Measurements from ENCODE around the gene CFAP54. TPM values are rescaled to one million over a fixed set of nuclear protein-coding genes. Genes with fewer than 3 reads are reported as not detected.
A peak's percentile ranks its signal among the peaks of the same experiment; 100 is the strongest.

Gene CFAP54
- polyA plus RNA-seq, 3 donors = not detected

DNA sequence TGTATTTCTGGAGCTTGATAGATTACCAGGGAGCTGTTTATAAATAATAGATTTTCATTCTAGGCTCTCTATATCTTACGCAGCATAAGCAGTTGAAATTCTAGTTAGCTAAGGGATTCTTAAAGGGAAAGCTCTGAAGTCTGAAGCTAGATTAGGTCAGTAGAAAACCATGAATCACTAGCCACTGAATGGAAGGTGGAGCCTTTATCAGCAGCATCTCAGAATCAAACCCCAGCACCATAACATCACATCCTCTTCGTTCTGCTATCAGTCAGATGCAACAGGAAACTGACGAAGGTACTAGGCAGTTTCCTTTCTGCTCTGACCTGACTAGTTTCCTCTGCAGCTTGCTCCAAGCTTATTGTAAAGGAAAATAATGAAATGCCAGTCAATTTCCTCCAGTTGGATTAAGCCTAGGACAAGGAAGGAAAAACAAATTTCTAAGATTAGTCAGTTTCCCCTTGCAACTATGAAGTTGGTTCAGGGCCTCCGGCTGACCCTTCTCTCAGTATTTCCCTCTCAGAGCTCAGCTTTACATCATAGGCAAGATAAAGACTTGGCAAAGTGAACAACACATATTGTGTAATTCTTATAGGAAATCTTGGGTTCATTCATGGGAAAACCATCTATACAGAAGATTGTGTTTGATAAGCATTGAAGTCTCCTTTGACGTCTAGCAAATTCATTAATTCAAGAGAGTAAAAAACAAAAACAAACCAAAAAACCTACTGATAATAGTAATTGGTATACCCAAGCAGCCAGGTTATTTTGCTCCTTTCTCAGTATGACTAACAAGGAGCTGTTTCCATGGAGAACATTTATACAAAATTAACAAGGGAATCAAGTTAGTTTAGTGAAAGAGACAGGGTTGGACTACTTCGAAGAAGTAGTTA is 43.4 kb upstream of the CFAP54 start:
- Mint-ChIP-seq H3K36me3 (no peaks in the 10 kb centered on the region), H3K27ac (peak overlapping the region in 5 of 7 donors; percentile 20 to 82 (median 35)), H3K4me3 (no peak overlapping the region), H3K27me3 (ENCODE audit: low read depth in 3 of 3) (peaks cover 0 to 4% (median 3%) of the 10 kb centered on the region in 3 donors), H3K4me1 (peaks cover 13% of the 10 kb centered on the region), H3K9me3 (peaks cover 0 to 2% (median 0%) of the 10 kb centered on the region in 7 donors)
- DNase-seq = peak; percentile 25 to 46 (median 33)
- no peaks in the 10 kb centered on the region for H4K20me1 ChIP-seq (ENCODE audit: insufficient read depth, low read length)
- H3K79me2 ChIP-seq (ENCODE audit: insufficient read depth, low read length) = no peaks in the 10 kb centered on the region
- TF ChIP-seq, protein P1, sequence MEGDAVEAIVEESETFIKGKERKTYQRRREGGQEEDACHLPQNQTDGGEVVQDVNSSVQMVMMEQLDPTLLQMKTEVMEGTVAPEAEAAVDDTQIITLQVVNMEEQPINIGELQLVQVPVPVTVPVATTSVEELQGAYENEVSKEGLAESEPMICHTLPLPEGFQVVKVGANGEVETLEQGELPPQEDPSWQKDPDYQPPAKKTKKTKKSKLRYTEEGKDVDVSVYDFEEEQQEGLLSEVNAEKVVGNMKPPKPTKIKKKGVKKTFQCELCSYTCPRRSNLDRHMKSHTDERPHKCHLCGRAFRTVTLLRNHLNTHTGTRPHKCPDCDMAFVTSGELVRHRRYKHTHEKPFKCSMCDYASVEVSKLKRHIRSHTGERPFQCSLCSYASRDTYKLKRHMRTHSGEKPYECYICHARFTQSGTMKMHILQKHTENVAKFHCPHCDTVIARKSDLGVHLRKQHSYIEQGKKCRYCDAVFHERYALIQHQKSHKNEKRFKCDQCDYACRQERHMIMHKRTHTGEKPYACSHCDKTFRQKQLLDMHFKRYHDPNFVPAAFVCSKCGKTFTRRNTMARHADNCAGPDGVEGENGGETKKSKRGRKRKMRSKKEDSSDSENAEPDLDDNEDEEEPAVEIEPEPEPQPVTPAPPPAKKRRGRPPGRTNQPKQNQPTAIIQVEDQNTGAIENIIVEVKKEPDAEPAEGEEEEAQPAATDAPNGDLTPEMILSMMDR (IDR thresholded peaks at IDR 0.05) = no peak
- H3K4me2 ChIP-seq (replicated peaks; ENCODE audit: extremely low read depth, low read length, poor library complexity, severe bottlenecking) = peak overlapping the region; percentile 16
- WGBS (ENCODE audit: insufficient coverage) = 0% methylated on average over 1 of the region's 6 CpGs
- H3K27me3 ChIP-seq (ENCODE audit: control insufficient read depth in 2 of 2, insufficient read depth in 2 of 2, low read length in 2 of 2) = no peaks in the 10 kb centered on the region
- H3K36me3 ChIP-seq (replicated peaks in 1 of 2; ENCODE audit: control insufficient read depth in 1 of 2, insufficient read depth in 2 of 2, low read length in 2 of 2) = no peaks in the 10 kb centered on the region
- no peak overlapping the region for H3K9ac ChIP-seq (ENCODE audit: insufficient read depth, low read length, poor library complexity, severe bottlenecking)
- H3K27ac ChIP-seq (ENCODE audit: low read depth in 1 of 2, low read length in 2 of 2) = peak overlapping the region in 1 of 2 donors; percentile 27
- intact Hi-C loops (cut with micrococcal nuclease) = no loop called here
- H3K4me3 ChIP-seq (replicated peaks in 1 of 3; ENCODE audit: low read depth in 2 of 3, low read length in 3 of 3) = no peak overlapping the region
- peaks cover 10 to 15% of the 10 kb centered on the region in 2 donors for H3K4me1 ChIP-seq (ENCODE audit: control insufficient read depth in 1 of 2, insufficient read depth in 2 of 2, low read length in 2 of 2)
- no peak overlapping the region for H2AFZ ChIP-seq (ENCODE audit: insufficient read depth, low read depth, low read length, poor library complexity, severe bottlenecking)
- no peaks in the 10 kb centered on the region for H3K9me3 ChIP-seq (replicated peaks in 1 of 2; ENCODE audit: control insufficient read depth in 1 of 2, insufficient read depth in 1 of 2, low read length in 2 of 2)

DNA sequence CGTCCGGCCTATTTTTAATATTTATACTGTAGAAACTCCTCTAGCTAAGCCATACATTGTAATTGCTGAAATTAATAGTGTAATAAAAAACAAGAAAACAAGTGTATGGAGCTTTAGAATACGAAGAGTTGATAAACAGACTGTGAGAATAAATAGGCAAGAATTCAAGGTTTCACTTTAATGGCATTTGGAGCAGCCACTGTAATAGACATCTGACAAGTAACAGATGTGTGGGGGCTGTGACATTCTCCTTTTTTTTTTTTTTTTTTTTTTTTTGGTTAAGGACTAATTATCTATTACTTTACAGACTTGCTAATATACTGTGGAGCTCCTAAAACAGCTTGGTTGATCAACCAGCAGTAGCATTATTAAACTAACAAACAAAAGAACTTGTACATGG is 42.1 kb upstream of the CFAP54 start:
- TF ChIP-seq, protein P1 (IDR thresholded peaks at IDR 0.05) = no peak
- H3K36me3 ChIP-seq (replicated peaks in 1 of 2; ENCODE audit: control insufficient read depth in 1 of 2, insufficient read depth in 2 of 2, low read length in 2 of 2) = no peaks in the 10 kb centered on the region
- H3K4me3 ChIP-seq (replicated peaks in 1 of 3; ENCODE audit: low read depth in 2 of 3, low read length in 3 of 3) = no peak overlapping the region
- Mint-ChIP-seq H3K36me3 (no peaks in the 10 kb centered on the region), H3K4me3 (no peak overlapping the region), H3K4me1 (peaks cover 13% of the 10 kb centered on the region), H3K27me3 (ENCODE audit: low read depth in 3 of 3) (peaks cover 0 to 4% (median 3%) of the 10 kb centered on the region in 3 donors), H3K9me3 (peaks cover 0 to 3% (median 0%) of the 10 kb centered on the region in 7 donors), H3K27ac (no peak overlapping the region)
- H3K27me3 ChIP-seq (ENCODE audit: control insufficient read depth in 2 of 2, insufficient read depth in 2 of 2, low read length in 2 of 2) = no peaks in the 10 kb centered on the region
- H3K4me2 ChIP-seq (replicated peaks; ENCODE audit: extremely low read depth, low read length, poor library complexity, severe bottlenecking) = no peak overlapping the region
- whole genome bisulfite sequencing (ENCODE audit: insufficient coverage) = no CpG with 5 or more reads among the region's 3 CpGs
- intact Hi-C loops (cut with micrococcal nuclease) = no loop called here
- H3K4me1 ChIP-seq (ENCODE audit: control insufficient read depth in 1 of 2, insufficient read depth in 2 of 2, low read length in 2 of 2) = peaks cover 10 to 15% of the 10 kb centered on the region in 2 donors
- H3K27ac ChIP-seq (ENCODE audit: low read depth in 1 of 2, low read length in 2 of 2) = no peak overlapping the region
- H4K20me1 ChIP-seq (ENCODE audit: insufficient read depth, low read length) = no peaks in the 10 kb centered on the region
- H3K9ac ChIP-seq (ENCODE audit: insufficient read depth, low read length, poor library complexity, severe bottlenecking) = no peak overlapping the region
- H3K9me3 ChIP-seq (replicated peaks in 1 of 2; ENCODE audit: control insufficient read depth in 1 of 2, insufficient read depth in 1 of 2, low read length in 2 of 2) = no peaks in the 10 kb centered on the region
- no peaks in the 10 kb centered on the region for H3K79me2 ChIP-seq (ENCODE audit: insufficient read depth, low read length)
- H2AFZ ChIP-seq (ENCODE audit: insufficient read depth, low read depth, low read length, poor library complexity, severe bottlenecking) = no peak overlapping the region
- DNase-seq = no peak

All from CD14-positive monocyte (primary cell).